Stimulated activated CD8-positive, alpha-beta memory T cell treated with anti-CD3 and anti-CD28 coated beads, Interleukin-4, amount 100 ng/mL, for 1 hour (primary cell): ENCODE data around the gene P2RY14.

Source experiments
- DNase-seq, 2 donors: peaks; one replicate each; pipeline ENCODE4 v3.0.0-alpha.2; 2020; ENCODE audit warnings: low read depth in 2 of 2, low spot score in 1 of 2

P2RY14 gene

GRCh38 chr3:151301787-151302186 is 23.4 kb upstream of the P2RY14 start:
- no peak for DNase-seq

GRCh38 chr3:151300539-151300938 is 22.2 kb upstream of the P2RY14 start:
- no peak for DNase-seq

DNA sequence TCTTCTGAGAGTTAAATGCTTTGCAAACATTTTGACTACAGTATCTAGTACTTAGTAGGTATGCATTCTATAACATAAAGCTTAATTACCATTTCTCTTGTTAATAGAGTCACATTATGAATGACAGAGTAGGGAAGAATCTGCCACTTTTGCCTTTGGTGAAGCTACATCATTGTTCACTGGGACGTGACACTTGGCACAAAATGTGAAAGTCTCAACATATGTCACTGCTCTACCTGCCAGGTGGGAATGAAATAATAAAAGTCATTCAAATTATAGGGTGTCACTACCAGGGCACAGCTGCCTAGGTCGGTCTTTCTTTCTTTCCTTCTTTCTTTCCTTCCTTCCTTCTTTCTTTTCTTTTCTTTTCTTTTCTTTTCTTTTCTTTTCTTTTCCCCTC is 20.7 kb upstream of the P2RY14 start:
- no peak for DNase-seq

DNA sequence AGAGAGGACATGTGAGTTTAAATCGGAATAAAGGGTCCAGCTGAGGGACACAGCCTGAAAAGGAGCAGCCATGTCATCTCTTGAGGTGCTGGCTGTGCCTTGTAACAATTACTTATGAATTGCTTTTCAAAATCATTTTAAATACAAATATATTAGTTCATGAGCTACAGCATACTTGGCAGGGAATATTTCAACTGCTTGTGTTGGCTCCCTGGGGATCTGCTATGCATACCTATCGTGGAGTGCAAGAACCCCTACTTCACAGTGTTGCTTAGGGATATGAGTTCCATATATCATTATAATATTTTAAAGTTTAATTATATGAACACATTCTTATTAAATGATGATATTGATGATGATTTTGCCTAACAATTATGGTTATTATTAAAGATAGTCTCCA is 19.1 kb upstream of the P2RY14 start:
- DNase-seq: no peak

GRCh38 chr3:151296226-151296625 is 17.9 kb upstream of the P2RY14 start:
- no peak for DNase-seq

DNA sequence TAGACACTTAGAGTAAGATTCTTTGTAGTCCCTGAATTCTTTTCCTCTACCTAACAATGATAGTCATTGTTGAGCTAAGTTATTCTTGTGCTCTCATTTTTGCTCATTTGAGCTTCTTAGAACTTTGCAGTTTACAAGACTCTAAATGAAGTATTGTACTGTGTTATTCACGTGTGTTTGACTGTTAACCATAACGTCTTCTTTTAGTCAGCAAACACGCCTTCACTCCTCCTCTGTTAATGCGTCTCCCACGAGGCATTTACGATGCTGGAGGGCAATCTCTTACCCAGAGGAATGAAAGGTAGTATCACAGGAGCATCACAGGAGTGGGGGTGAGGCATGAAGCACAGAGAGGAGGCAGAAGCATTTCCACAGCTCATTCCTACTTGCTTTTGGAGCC is 14.8 kb upstream of the P2RY14 start:
- no peak for DNase-seq

DNA sequence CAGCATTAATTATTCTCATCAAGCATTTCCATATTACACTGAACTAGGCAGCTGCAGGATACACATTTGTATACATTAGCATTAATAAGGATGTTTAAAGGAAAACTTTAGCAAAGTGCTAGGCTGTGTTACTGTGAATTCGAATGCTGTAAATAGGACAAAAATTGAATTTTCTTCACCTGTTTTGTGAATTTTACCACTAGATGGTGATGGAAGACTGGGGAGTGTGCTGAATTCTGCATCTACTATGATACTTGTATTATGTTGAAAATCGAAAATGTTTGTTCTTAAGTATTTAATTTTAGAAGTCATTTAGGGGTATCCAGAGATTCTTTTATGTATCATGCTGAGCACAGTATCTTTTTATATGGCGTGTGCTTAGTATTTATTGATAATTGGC is 12.3 kb upstream of the P2RY14 start:
- no peak for DNase-seq

DNA sequence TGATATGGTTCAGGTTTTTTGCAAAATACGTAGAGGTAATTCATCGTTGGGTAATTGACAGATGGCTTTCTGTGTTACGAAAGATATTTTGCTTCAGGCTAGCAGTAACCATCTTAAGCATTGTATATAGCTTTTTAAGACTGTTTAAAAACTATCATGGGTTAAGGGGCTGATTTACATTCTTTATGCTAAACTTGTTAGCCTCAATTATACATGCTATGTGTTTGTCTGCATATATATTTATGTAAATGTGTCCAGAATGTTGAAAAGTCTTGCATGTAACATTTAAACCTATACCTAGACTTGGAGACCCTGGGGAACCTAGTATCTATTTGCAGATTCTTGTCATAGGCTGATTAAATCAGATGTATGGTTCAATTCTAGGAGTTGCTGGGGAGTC is 11.1 kb upstream of the P2RY14 start:
- DNase-seq: no peak

- DNase-seq: no peak
Measured at GRCh38 chr3:151285940-151286339, 7.6 kb upstream of the P2RY14 start.

- DNase-seq: no peak
Measured at GRCh38 chr3:151283907-151284461, 5.6 kb upstream of the P2RY14 start.

DNA sequence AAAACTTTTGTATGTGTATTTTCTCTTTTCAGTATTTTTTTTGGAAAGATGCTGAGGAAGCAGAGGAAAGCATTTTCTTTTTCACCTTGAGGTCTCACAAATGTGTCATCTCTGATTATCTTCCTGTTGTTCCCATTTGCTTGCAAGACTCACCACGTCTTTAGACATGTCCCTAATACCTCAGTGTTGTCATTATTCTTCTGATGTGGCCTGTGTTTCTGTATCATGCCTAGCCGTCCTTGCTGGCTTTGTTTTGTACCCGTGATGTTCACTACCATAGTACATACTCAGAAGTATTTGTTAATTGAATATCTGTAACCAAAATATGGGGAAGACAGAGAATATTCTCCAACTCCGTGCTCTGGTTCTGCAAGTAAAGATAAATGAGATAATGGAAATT is 5.0 kb upstream of the P2RY14 start:
- no peak for DNase-seq

- DNase-seq: no peak
Measured at GRCh38 chr3:151282921-151283320, 4.6 kb upstream of the P2RY14 start.

DNA sequence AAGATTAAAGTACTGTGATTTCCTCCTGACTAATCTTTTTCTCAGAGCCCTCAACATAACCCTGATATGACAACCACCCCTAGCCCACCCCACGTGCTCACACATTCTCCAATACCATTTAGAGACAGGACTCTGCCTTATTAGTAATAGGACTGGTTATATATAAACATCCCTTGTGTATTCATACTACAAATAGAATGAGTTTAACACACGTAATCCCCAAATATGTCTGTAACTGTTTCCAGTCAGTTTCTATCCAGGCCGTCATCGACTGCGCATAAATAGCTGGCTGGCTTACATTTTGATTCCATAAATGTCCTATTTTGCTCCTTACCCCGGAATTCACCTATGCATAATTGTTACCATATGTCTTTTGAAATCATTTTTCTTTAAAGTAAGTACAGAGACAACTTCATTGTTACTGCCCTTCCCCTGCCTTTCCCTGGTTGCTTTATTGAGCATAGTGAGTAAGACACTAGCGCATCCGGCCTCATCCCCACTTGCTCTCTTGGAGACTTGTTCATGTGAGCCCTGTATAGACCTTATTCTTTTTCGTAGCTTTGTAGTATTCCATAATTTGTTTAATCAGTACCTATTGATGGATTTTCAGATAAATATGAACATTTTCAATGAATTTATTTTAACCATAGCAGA is 3.5 kb upstream of the P2RY14 start:
- no peak for DNase-seq

DNA sequence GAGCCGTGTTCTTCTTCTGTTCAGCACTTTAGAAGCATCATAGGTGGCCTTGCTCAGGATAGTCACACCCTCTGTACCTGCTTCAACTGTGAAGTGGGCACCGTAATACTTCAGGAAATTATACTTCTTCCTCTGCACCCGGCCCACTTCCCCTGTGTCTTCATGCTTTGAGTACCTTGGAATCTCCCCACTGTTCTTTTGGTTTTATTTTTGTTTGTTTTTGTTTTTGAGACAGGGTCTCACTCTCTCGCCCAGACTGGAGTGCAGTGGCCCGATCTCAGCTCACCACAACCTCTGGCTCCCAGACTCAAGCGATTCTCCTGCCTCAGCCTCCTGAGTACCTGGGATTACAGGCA is 1.7 kb downstream of the P2RY14 start:
- no peak for DNase-seq

DNA sequence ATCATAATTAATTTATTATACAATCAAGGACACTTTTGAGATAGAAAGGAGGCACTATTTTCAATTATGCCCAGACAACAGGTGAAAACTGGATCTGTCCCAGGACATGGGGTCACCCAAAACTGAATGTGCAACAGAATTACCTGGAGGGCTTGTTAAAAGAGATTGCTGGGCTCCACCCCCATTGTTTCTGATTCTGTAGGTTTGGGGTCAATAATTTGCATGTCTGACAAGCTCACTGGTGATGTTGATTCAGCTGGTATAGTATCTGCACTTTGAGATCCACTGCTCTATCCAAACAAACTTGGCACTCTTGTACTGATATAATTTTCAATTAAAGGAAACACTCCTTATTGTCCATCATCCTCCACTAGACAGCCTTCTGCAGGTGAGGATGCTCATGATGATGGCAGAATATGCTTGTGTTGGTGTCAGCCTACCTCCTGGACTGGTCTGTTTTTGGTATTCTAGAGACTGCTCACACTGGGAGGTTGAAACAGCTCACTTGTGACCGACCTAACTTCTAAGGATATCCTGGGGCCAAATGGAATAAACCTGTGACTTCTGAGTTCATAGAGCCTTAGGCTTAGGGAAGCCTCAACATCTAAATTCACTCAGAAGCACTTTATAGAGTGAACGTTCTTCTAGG is 2.2 kb downstream of the P2RY14 start:
- no peak for DNase-seq

DNA sequence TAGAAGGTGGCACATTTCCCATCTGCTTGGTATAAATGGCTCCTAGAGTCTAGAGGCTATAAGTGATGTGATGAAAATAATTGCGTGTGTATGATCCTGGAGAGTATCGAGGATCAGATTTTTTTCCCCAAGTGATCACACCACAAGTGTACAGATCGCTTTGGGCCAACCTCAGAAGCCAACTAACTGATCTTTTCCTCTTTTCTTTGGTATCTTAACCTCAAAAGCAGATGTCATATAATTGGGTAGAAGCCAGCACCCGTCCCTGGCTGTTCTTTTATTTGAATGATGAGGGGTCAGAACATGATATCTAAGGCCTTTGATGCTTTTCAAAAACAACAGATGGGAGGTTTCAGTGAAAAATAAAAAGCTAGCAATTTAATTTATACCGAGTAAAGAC is 3.3 kb downstream of the P2RY14 start:
- no peak for DNase-seq

DNA sequence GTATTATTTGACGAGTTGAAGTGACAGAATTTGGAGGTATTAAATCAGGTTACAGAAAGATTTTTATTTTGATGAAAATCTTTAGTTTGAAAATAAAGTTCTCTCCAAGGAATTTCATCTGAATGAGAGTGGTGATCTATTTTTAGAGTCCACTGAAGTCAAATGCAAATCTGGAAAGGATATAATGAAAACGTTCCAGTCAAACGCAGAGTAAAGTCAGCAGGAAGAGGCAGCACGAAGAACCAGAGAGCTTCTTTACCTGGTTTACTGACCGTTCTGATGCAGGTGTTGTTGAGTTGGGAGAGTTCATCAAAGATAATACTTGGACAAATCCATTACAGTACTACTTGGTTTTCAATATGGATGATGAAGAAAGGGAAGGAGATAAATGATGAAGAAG is 8.7 kb downstream of the P2RY14 start:
- no peak for DNase-seq

DNA sequence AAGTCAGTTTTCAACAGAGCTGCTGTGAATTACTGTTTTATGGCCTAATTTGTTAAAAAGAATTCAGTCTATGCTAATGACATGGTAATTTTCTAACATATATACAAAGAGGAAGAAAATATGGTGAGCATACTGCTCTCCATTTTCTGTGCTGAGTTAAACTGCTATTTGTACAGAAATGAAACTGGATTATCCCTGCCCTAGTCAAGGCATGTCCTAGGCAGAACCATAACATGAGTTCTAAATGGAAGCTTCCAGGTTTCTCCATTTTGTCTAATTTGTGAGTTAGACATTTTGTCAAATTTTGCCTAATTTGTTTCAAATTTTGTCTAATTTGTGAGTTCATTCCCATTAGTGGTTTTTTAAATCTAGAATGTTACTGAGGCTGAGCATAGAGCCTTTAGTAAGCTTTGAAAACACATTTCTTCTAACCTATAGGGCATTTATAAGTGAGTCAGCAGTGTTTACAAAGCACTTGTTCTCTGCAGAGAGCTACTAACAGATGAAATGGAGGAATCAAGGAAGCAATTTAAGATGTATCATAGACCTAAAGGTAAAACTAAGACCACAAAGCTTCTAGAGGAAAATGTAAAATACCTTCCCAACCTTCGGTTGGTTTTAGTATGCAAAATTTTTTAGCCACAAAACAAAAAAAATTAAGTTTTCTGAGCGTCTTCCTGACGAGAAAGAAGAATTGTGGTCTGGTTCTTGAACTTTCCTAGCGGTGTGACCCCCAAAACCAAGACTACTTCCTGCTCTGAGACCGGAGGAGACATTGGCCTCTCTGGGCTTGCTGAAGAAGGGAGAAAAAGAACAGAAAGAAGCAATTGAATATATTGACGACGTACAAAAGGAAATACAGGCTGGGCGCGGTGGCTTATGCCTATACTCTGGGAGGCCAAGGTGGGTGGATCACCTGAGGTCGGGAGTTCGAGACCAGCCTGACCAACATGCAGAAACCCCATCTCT is 9.8 kb downstream of the P2RY14 start:
- DNase-seq: no peak

DNA sequence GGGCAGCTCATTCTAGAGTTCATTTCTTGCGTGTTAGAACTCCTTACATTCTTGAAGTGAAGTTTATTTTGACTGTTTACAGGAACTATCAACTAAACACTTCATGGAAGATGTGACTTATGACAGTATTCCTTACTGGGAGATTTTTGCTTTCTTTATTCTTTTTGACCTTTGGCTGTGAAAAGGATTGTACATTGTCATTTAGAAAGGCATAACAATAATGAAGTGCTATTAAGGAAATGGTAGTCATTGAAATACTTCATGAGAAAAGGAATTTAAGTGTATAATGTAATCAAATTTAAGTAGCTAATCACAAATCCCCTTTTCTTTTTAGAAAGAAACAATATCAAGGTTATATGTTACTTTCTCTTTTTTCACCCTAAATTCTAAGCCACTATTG is 11.3 kb downstream of the P2RY14 start:
- no peak for DNase-seq

GRCh38 chr3:151265866-151266265 is 12.5 kb downstream of the P2RY14 start:
- DNase-seq: no peak

DNA sequence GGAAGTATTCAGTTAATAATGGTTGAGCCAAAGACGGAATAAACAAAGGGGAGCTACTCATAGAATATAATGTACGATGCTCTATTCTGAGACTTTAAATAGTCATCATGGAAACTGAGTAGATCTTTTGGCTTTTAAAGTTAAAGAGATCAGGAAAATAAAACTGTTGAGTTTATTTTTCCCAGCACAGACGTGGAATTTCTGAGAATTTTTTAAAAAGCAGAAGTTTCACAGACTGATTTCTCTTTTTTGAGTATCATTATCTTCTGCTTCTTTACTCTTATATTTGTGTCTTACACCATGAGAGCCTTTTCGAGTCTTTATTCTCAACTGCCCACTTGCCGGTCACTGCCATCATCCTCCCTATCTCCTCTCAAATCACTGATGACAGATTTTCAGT is 13.2 kb downstream of the P2RY14 start:
- DNase-seq: no peak

DNA sequence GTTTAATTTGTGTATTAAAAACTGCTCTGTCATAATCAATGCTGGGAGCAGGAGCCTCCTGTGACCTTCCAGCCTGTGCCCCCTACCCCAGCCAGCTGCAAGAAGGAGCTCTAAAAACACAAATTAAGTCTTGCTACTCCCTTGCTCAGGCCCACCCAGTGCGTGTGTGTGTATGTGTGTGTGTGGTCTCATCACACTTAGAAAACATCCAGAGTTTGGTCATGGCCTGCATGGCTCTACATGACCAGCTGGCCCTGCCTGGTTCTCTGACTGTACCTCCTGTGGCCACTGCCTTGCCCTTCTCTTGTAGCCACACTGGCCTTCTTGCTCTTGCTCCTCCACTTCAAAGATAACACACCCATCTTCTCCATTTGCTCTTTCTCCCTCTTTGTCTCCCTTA is 13.7 kb downstream of the P2RY14 start:
- no peak for DNase-seq
